ENCODE data around the gene THRB.

THRB gene

GRCh38 chr3:24220859-24221657, 273.6 kb downstream of the THRB start:
- no peak for FAIRE-seq

- no peak for FAIRE-seq
Measured at GRCh38 chr3:24215502-24215901, 279.1 kb downstream of the THRB start.

- FAIRE-seq, result no peak
Measured at GRCh38 chr3:24211381-24211780, 283.3 kb downstream of the THRB start.

- FAIRE-seq, result peak; percentile 70
Measured at GRCh38 chr3:24202071-24202470, 292.6 kb downstream of the THRB start.

GRCh38 chr3:24201301-24201700, 293.3 kb downstream of the THRB start:
- no peak for FAIRE-seq

- FAIRE-seq, result no peak
Measured at GRCh38 chr3:24199775-24200247, 294.8 kb downstream of the THRB start.

GRCh38 chr3:24199300-24199699, 295.4 kb downstream of the THRB start:
- no peak for FAIRE-seq

GRCh38 chr3:24198728-24199127, 295.9 kb downstream of the THRB start:
- FAIRE-seq, result no peak

GRCh38 chr3:24197809-24198208, 296.8 kb downstream of the THRB start:
- FAIRE-seq, result no peak

GRCh38 chr3:24196526-24196925, 298.1 kb downstream of the THRB start:
- no peak for FAIRE-seq

- no peak for FAIRE-seq
Measured at GRCh38 chr3:24195504-24196230, 299.0 kb downstream of the THRB start.

GRCh38 chr3:24192469-24193056, 302.1 kb downstream of the THRB start:
- FAIRE-seq, result no peak

GRCh38 chr3:24191801-24192403, 302.7 kb downstream of the THRB start:
- FAIRE-seq, result no peak

GRCh38 chr3:24190256-24190655, 304.4 kb downstream of the THRB start:
- no peak for FAIRE-seq

- FAIRE-seq, result no peak
Measured at GRCh38 chr3:24185738-24186384, 308.8 kb downstream of the THRB start.

GRCh38 chr3:24184528-24185176, 310.0 kb downstream of the THRB start:
- no peak for FAIRE-seq

GRCh38 chr3:24182756-24183155, 311.9 kb downstream of the THRB start:
- no peak for FAIRE-seq

- no peak for FAIRE-seq
Measured at GRCh38 chr3:24181256-24181655, 313.4 kb downstream of the THRB start.

GRCh38 chr3:24180616-24181015, 314.0 kb downstream of the THRB start:
- no peak for FAIRE-seq

GRCh38 chr3:24177201-24177600, 317.4 kb downstream of the THRB start:
- FAIRE-seq, result no peak

- FAIRE-seq, result no peak
Measured at GRCh38 chr3:24174614-24175013, 320.0 kb downstream of the THRB start.

GRCh38 chr3:24168977-24169376, 325.7 kb downstream of the THRB start:
- FAIRE-seq, result no peak

Data from endometrium (tissue), 2 donors.